PC-9 (cell line): ENCODE results near the gene SPEM2. TPM values are rescaled to one million over a fixed set of nuclear protein-coding genes. Genes with fewer than 3 reads are reported as not detected.

Experiments
- BruUV-seq: library from RNA; stranded (reverse); fragments of 400-500 nt; replicated peaks from 2 replicates; lab custom pipeline; 2021; lab: Mats Ljungman, UMichigan
- CTCF ChIA-PET: fragments of 300-600 bp; sonication (Branson Sonifier 250); formaldehyde crosslinking; loops from one replicate; lab custom pipeline; 2022; ENCODE audit warnings: antibody characterized with exemption; lab: Charles Lee
- POLR2A ChIA-PET: fragments of 300-600 bp; sonication (Branson Sonifier 250); formaldehyde crosslinking; loops from one replicate; lab custom pipeline; 2022; ENCODE audit warnings: antibody characterized with exemption; ENCODE audit not compliant: unreplicated experiment; lab: Charles Lee
- DNase-seq, 2 experiments: peaks; one replicate each; pipeline versions ENCODE4 v3.0.0 to v3.0.0-alpha.2; 2015 to 2022; ENCODE audit warnings: mixed read lengths in 1 of 2
- H2AFZ ChIP-seq: fragments of 200-600 bp; sonication (generic); 2 replicates; pipeline ENCODE4 v1.8.1; 2017; ENCODE audit warnings: antibody characterized with exemption
- H3F3A ChIP-seq: fragments of 200-600 bp; sonication (generic); 2 replicates; pipeline ENCODE4 v1.8.1; 2017; ENCODE audit warnings: antibody characterized with exemption, mild to moderate bottlenecking, low read depth; ENCODE audit not compliant: insufficient read depth
- H3K27ac ChIP-seq: fragments of 200-600 bp; sonication (generic); 2 replicates; pipeline ENCODE4 v1.6.1; 2016; ENCODE audit warnings: mixed run types
- H3K27me3 ChIP-seq: fragments of 200-600 bp; sonication (generic); 2 replicates; pipeline ENCODE4 v1.6.1; 2016; ENCODE audit warnings: low read depth, mixed run types; ENCODE audit not compliant: insufficient read depth
- H3K36me3 ChIP-seq: fragments of 200-600 bp; sonication (generic); 2 replicates; pipeline ENCODE4 v1.6.1; 2016; ENCODE audit warnings: low read depth, mixed run types
- H3K4me1 ChIP-seq: fragments of 200-600 bp; sonication (generic); replicated peaks from 2 replicates; pipeline ENCODE4 v1.6.1; 2016; ENCODE audit warnings: mixed run types; ENCODE audit not compliant: insufficient read depth
- H3K4me2 ChIP-seq: fragments of 200-600 bp; sonication (generic); 2 replicates; pipeline ENCODE4 v1.6.1; 2017; ENCODE audit warnings: mixed run types
- H3K4me3 ChIP-seq: fragments of 200-600 bp; sonication (generic); 2 replicates; pipeline ENCODE4 v1.6.1; 2016; ENCODE audit warnings: mixed run types
- H3K79me2 ChIP-seq: fragments of 200-600 bp; sonication (generic); 2 replicates; pipeline ENCODE4 v1.6.1; 2017; ENCODE audit warnings: low read depth, mixed run types
- H3K9me2 ChIP-seq: fragments of 200-600 bp; sonication (generic); 2 replicates; pipeline ENCODE4 v1.8.1; 2017; ENCODE audit warnings: mild to moderate bottlenecking; ENCODE audit not compliant: insufficient read depth
- H3K9me3 ChIP-seq: fragments of 200-600 bp; sonication (generic); 2 replicates; pipeline ENCODE4 v1.8.1; 2016; ENCODE audit warnings: low read depth; ENCODE audit not compliant: insufficient read depth
- H4K20me1 ChIP-seq: fragments of 200-600 bp; sonication (generic); 2 replicates; pipeline ENCODE4 v1.8.1; 2017; ENCODE audit not compliant: insufficient read depth
- CTCF ChIP-seq: fragments of 200-600 bp; sonication (generic); conservative IDR thresholded peaks from 2 replicates; pipeline ENCODE4 v1.6.1; 2017; ENCODE audit warnings: mixed run types, antibody characterized with exemption, mild to moderate bottlenecking, moderate library complexity
- EZH2 ChIP-seq: fragments of 200-600 bp; sonication (generic); IDR thresholded peaks from 2 replicates; pipeline ENCODE4 v1.8.0; 2017; ENCODE audit warnings: antibody characterized with exemption, low read depth
- intact Hi-C: fragments of 100-400 bp; cut with micrococcal nuclease; formaldehyde crosslinking; loops from one replicate; pipeline ENCODE4 v1.10.0; 2022; ENCODE audit not compliant: unreplicated experiment
- total RNA-seq: library from RNA; stranded (reverse); gene quantifications from 2 replicates; pipeline ENCODE4 v1.2.3, GENCODE V29; 2021

SPEM2 gene
- total RNA-seq, 1 experiment from 2014 or later = 0.50 TPM

GRCh38 chr17:7427549-7427948 is 2.1 kb downstream of the SPEM2 start:
- Histone ChIP-seq H2AFZ (no peak overlapping the region), H3K27ac (no peak overlapping the region), H3K36me3 (no peaks in the 10 kb centered on the region), H3F3A (no peaks in the 10 kb centered on the region), H3K4me1 (no peaks in the 10 kb centered on the region), H3K9me2 (no peaks in the 10 kb centered on the region), H3K4me2 (no peak overlapping the region), H3K27me3 (no peaks in the 10 kb centered on the region), H3K9me3 (no peaks in the 10 kb centered on the region), H4K20me1 (no peaks in the 10 kb centered on the region), H3K79me2 (no peaks in the 10 kb centered on the region), H3K4me3 (no peak overlapping the region)
- DNase-seq = no peak
- ChIA-PET CTCF (no interaction called here), POLR2A (no interaction called here)
- intact Hi-C loops = no loop called here
- no TSS peak for BruUV-seq
- TF ChIP-seq EZH2 (no peak), CTCF (no peak)

- intact Hi-C loops = no loop called here
- no TSS peak for BruUV-seq
- H3K4me3 ChIP-seq = no peak within 1 kb of the TSS
- no peak for DNase-seq
- no peak for TF ChIP-seq EZH2
- TF ChIP-seq CTCF = no peak
- CTCF ChIA-PET = no interaction called here
- H3K4me2 ChIP-seq = no peak within 1 kb of the TSS
- no peaks in the 10 kb centered on the region for H3K9me2 ChIP-seq
- H3K27me3 ChIP-seq = no peaks in the 10 kb centered on the region
- H4K20me1 ChIP-seq = no peaks in the 10 kb centered on the region
- no peaks in the 10 kb centered on the region for H3K4me1 ChIP-seq
- no peaks in the 10 kb centered on the region for H3K36me3 ChIP-seq
- no peaks in the 10 kb centered on the region for H3K9me3 ChIP-seq
- POLR2A ChIA-PET = no interaction called here
- H3K79me2 ChIP-seq = no peaks in the 10 kb centered on the region
- H3F3A ChIP-seq = no peaks in the 10 kb centered on the region
- no peak within 1 kb of the TSS for H3K27ac ChIP-seq
- H2AFZ ChIP-seq = no peak within 1 kb of the TSS
Measured at GRCh38 chr17:7428557-7428956, 3.1 kb downstream of the SPEM2 start, which contains the start of gene SPEM3. Gene SPEM3 (plus strand): TSS chr17:7428857. CDS start chr17:7428903, 46 bp downstream.

- TF ChIP-seq CTCF (no peak), EZH2 (no peak)
Measured at GRCh38 chr17:7429722-7430121, 4.3 kb downstream of the SPEM2 start.

More at GRCh38 chr17:7429722-7430121, 4.3 kb downstream of the SPEM2 start:
- no TSS peak for BruUV-seq
- Histone ChIP-seq H3K9me3 (no peaks in the 10 kb centered on the region), H3K4me2 (no peak overlapping the region), H3K36me3 (no peaks in the 10 kb centered on the region), H3F3A (no peaks in the 10 kb centered on the region), H2AFZ (no peak overlapping the region), H3K4me3 (no peak overlapping the region), H3K27me3 (no peaks in the 10 kb centered on the region), H3K27ac (no peak overlapping the region), H4K20me1 (no peaks in the 10 kb centered on the region), H3K9me2 (no peaks in the 10 kb centered on the region), H3K79me2 (no peaks in the 10 kb centered on the region), H3K4me1 (no peaks in the 10 kb centered on the region)
- intact Hi-C loops = no loop called here
- ChIA-PET POLR2A (no interaction called here), CTCF (no interaction called here)
- DNase-seq = no peak
